ENCODE data around the gene SPI1.
A peak's percentile ranks its signal among the peaks of the same experiment; 100 is the strongest.

SPI1 gene

GRCh38 chr11:47378010-47378835 is at the start of gene SPI1:
TSS of gene SPI1 (minus strand) at chr11:47378547. CDS start at chr11:47378353, 194 bp downstream.
- DNase-seq, result no peak

DNA sequence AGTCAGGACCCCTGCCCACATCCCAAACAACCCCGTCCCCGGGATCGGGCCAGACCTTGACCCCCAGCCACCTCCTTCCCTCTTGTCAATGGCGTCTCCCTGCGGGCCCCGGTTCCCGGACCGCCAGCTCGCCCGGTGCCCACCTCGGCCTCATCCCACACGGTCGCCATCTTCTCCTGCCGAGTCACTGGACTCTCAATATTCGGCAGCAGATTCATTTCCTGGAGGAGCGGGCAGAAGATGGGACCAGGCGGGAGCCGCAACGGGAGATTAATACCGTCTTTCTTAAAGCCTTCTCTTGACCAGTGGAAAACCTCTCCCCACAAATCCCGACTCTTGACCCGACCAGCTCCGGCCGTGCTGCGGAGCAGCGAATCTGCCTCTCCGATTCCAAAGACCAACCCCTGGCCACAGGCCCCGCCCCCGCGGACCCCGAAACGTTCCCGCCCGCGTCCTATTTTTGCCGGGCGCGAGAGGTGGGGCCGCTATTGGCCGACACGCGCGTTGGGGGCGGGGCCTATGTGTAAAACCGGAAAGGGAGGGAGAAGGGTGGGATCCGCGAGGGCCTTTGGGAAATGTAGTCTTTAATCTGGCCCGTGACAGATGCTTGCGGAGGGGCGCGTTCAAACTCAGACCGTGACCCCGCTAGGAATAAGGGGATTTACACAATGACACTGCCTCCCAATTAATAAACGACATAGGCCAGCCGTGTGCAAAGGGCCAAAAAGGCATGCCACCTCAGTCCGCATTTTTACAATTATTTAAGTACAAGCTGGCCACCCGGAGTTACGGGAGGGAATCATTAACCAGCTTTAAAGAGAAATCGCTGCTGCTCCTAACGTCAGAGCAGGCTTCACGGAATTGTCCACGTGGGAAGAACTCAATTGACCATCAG is 48.0 kb upstream of the SPI1 start, which contains the start of gene PSMC3:
PSMC3 (minus strand) TSS at position 378 of the 895 bp plus-strand sequence; CDS start at position 218, 160 bp downstream.
- DNase-seq, result peak; percentile 99

DNA sequence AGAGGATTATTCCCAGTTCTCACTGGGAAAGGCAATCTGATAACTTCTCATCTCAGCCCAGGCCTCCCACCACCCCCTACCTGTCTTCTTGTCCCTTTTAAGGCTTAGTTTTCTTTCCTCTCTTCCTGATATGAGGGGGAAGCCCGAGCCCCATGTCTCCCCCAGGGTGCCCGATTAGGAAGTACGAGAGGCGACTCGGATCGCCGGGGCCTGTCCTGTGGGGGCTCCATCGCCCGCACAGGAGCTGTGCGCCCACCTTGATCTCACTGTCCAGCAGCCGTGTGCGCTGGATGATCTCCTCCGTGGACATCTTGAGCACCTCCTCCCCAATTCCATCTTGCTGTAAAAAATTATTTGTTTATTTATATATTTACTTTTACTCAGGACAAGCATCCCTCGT is 47.3 kb upstream of the SPI1 start:
- no peak for DNase-seq

DNA sequence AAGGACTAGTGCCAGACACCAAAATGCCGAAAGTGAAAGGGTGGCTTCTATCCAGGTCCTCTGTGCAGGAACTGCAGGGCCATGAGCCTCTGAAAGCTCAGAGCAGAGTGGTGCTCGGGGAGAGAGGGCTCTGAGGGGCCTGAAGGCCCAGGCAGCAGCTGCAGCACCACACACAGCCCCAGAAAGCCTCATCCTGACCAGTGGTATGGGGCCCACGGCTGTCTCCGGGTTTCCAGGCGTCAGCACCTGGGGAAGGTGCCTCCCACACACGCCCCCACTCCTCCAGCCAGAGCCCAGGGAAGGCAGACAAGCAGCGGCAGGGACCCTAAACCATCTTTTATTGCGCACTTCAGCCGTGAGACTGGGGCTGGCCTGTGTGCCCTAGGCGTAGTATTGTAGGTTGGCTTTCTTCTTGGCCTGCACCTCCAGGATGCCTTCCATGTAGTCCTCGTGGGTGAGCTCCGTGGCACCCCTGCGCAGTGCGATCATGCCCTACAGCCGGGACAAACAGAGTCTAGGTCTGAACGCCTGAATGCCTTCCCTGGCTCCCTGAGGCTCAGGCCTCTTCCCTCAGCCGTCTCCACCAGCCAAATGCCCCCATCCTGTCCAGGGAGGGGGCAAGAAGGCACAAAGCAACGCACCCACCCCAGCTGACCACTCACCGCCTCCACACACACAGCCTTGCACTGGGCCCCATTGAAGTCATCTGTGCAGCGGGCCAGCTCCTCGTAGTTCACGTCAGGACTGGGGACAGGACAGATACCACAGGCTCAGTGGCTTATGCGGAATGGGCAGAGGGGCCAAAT is 40.3 kb upstream of the SPI1 start:
- no peak for DNase-seq

GRCh38 chr11:47417712-47418111 is 39.4 kb upstream of the SPI1 start:
- no peak for DNase-seq

DNA sequence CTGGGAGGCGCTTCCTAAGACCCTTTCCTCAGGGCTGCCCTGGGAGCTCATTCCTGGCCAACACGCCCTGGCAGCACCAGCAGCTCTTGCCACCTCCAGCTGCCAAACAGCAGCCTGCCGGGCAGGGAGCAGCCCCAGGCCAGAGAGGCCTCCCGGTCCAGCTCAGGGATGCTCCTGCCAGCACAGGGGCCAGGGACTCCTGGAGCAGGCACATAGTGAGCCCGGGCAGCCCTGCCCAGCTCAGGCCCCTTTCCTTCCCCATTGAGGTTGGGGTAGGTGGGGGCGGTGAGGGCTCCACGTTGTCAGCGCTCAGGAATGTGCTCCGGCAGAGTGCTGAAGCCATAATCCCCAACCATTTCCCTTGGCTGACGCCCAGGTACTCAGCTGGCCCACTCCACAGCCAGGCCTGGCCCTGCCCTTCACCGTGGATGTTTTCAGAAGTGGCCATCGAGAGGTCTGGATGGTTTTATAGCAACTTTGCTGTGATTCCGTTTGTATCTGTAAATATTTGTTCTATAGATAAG is 37.7 kb upstream of the SPI1 start:
- no peak for DNase-seq

- no peak for DNase-seq
Observed at GRCh38 chr11:47415091-47415854, 36.9 kb upstream of the SPI1 start.

DNA sequence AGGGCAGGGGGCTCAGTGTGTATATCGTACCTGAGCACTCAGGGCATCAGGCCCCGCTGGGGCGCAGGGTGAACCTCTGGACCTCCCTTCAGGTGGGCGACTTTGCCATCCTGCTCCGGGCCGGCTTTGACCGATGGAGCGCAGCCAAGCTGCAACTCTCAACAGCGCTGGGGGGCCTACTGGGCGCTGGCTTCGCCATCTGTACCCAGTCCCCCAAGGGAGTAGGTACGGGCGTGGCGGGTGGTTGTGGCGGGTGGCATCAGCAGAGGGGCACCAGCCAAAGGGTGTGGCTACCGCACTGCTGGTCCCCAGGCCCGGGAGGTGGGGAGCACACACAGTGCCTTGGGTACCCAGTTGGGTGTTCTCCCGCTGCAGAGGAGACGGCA is 36.3 kb upstream of the SPI1 start:
- DNase-seq, result no peak

- DNase-seq, result no peak
Observed at GRCh38 chr11:47413908-47414684, 35.7 kb upstream of the SPI1 start.

GRCh38 chr11:47413351-47413750 is 35.0 kb upstream of the SPI1 start:
- no peak for DNase-seq

- DNase-seq, result peak; percentile 70
Observed at GRCh38 chr11:47411884-47412746, 33.8 kb upstream of the SPI1 start.

DNA sequence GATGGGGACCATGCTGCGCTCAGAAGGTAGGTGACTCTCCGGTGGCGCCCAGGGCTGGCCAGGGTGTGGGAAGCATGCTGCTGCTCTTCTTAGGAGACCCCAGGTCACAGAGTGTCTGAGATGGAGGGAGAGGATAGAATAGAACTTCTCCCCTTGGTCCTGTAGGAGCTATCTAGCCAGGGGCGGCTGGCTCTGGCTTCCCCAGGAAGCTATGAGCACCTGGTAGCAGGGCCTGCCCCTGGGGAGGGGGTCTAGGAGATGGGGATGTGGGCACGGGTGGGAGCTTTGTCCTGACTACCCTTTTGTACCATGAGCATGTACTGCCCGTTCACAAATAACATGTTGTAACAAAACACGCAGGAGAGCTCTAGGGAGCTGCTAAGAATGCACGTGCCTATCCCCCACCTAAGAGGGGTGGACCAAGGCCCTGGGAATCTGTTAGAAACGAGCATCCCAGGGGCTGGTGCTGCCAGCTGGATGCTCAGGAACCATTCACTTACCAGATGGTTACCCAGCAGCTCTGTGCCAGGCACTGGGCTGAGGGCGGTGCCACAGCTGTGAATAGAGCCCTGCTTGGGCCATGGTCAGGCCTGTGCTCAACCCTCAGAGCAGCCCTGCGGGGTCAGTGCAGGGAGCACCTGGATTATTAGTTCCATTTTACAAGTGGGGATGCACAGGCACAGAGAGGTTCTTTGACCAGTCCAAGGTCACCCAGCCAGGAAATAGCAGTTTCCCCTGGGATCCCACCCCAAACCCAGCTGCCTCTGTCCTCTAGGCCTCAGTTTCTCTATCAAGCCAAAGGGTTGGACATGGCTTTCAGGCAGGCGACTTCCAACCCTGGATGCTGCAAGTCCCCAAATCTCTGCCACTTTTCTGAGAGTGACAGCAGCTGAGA is 32.3 kb upstream of the SPI1 start:
- DNase-seq, result no peak

GRCh38 chr11:47409440-47410369 is 31.4 kb upstream of the SPI1 start:
- no peak for DNase-seq

DNA sequence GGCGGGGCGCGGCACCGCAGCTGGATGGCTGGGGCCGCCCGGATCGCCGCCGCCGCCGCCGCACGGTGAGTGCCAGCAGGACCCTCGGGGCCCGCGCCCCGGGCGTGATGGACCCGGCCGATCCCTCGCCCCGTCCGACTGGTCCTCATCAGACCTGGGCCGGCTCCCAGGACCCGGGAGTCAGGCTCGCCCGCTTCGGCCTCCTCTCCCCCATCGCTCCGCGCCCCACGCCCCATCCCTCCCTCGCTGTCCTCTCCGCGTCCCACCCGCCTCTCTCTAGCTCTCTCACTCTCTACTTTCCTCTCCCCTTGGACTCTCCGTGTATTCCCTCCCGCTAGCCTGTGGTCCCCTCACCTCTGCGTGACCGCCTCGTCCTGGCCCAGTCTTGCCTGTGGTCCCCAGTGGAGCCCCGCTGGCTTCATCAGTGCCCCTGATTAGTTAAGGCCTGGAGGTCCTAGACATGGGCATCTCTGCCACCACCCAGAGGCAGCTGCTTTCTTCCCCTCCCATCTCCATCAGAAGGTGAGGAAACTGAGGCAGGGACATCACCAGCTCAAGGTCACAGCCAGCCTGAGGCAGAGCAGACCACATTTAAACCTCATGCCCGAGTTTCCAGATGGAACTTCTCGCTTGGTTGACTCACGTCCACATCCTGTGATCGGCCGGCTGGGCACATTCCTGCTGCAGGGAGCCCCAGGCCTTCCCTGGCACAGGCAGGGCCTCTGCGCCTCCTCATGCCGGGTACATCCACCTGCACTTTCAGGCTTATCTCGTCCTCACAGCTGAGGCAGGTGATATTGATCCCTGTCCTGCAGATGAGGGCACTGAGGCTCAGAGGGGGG is 30.5 kb upstream of the SPI1 start:
- DNase-seq, result no peak

GRCh38 chr11:47407746-47408590 is 29.6 kb upstream of the SPI1 start, which contains the start of gene SLC39A13:
TSS of gene SLC39A13 (plus strand) at chr11:47408590. CDS start at chr11:47410095, 1,505 bp downstream.
- DNase-seq, result peak; percentile 92
